HEK293 (cell line): Measurements from ENCODE around the gene RASGEF1B.

ENCODE experiments used
- ZBTB7A ChIP-seq: fragments of 450-650 bp; formaldehyde crosslinking; IDR thresholded peaks from 2 replicates; pipeline ENCODE4 v1.5.1; 2016; ENCODE audit warnings: low read depth, missing biosample characterization, missing genetic modification characterization
- ZFP41 ChIP-seq: fragments of 450-650 bp; formaldehyde crosslinking; IDR thresholded peaks from 2 replicates; pipeline ENCODE4 v1.5.1; 2016; ENCODE audit warnings: missing biosample characterization, missing genetic modification characterization, borderline replicate concordance
- TF ChIP-seq, protein P1 (sequence below): fragments of 450-650 bp; formaldehyde crosslinking; IDR thresholded peaks from 2 replicates; pipeline ENCODE4 v1.5.1; 2016; ENCODE audit warnings: missing biosample characterization, missing genetic modification characterization

GRCh38 chr4:81504112-81505003, 32.7 kb upstream of the RASGEF1B start:
- TF ChIP-seq, protein P1, sequence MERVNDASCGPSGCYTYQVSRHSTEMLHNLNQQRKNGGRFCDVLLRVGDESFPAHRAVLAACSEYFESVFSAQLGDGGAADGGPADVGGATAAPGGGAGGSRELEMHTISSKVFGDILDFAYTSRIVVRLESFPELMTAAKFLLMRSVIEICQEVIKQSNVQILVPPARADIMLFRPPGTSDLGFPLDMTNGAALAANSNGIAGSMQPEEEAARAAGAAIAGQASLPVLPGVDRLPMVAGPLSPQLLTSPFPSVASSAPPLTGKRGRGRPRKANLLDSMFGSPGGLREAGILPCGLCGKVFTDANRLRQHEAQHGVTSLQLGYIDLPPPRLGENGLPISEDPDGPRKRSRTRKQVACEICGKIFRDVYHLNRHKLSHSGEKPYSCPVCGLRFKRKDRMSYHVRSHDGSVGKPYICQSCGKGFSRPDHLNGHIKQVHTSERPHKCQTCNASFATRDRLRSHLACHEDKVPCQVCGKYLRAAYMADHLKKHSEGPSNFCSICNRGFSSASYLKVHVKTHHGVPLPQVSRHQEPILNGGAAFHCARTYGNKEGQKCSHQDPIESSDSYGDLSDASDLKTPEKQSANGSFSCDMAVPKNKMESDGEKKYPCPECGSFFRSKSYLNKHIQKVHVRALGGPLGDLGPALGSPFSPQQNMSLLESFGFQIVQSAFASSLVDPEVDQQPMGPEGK (tag by site-specific recombination), result no peak
- TF ChIP-seq ZBTB7A (tag by site-specific recombination) (no peak), ZFP41 (tag by site-specific recombination) (no peak)
